H1 (cell line): ENCODE data around the gene C1orf21. TPM values are rescaled to one million over a fixed set of nuclear protein-coding genes. Genes with fewer than 3 reads are reported as not detected.

ENCODE experiments used
- CHD2 ChIP-seq: IDR thresholded peaks from 2 replicates; pipeline ENCODE4 v1.6.1; 2012; ENCODE audit warnings: low read length, improper control_type of control experiment
- JUND ChIP-seq: IDR thresholded peaks from 2 replicates; pipeline ENCODE4 v1.6.1; 2011; ENCODE audit warnings: mild to moderate bottlenecking, improper control_type of control experiment, low read length
- MAFK ChIP-seq: IDR thresholded peaks from 2 replicates; pipeline ENCODE4 v1.6.1; 2012; ENCODE audit warnings: low read depth, mild to moderate bottlenecking, improper control_type of control experiment, low read length
- TAF7 ChIP-seq: optimal IDR thresholded peaks from 2 replicates; pipeline ENCODE3; 2011; ENCODE audit warnings: low read depth, mild to moderate bottlenecking, inconsistent platforms, low read length, moderate library complexity, borderline replicate concordance
- polyA plus RNA-seq, 7 experiments: library from polyadenylated mRNA; depleted of rRNA in 3 of 7; stranded (reverse) in 5 of 7; unstranded in 2 of 7; fragments of >200 nt in 5 of 7; fragments of 200-250 nt in 2 of 7; gene quantifications; 1 replicate in 5 of 7; 2 replicates in 1 of 7; 4 replicates in 1 of 7; pipeline versions ENCODE4 v1.2.1 to v1.2.3, GENCODE V29; 2011 to 2013; ENCODE audit warnings: missing spikeins in 2 of 7, mixed read lengths in 2 of 7
- total RNA-seq: library from RNA; stranded (reverse); fragmentation: NEBNext Ultra II Directional; extraction: Animal tissue kit (Norgen Biotek cat#: 25700); gene quantifications from 2 replicates; pipeline ENCODE4 v1.2.1, GENCODE V29; 2021

C1orf21 gene
- total and polyA plus RNA-seq, 2 of the 8 experiments (the other 6 are each of a cell fraction or from before 2014, with no cell fraction given) = 16.6 to 51.0 TPM

- TF ChIP-seq JUND = no peak
- TF ChIP-seq TAF7 = no peak
- TF ChIP-seq MAFK = no peak
- no peak for TF ChIP-seq CHD2
These were observed 154.8 kb downstream of the C1orf21 start (continued) for GRCh38 chr1:184541537-184542152.
